HepG2 (cell line): ENCODE results near the gene TMEM45A.

ENCODE experiments used
- CTCF ChIP-seq: sonication (generic); formaldehyde crosslinking; IDR thresholded peaks from 2 replicates; pipeline ENCODE4 v1.5.0; 2020; ENCODE audit warnings: mild to moderate bottlenecking, missing genetic modification reagents, moderate library complexity
- FOSL2 ChIP-seq: sonication (generic); formaldehyde crosslinking; IDR thresholded peaks from 2 replicates; pipeline ENCODE4 v1.4.0; 2020; ENCODE audit warnings: missing genetic modification reagents
- TCF7 ChIP-seq: sonication (generic); IDR thresholded peaks from 2 replicates; pipeline ENCODE4 v1.6.1; 2016; ENCODE audit warnings: antibody characterized with exemption, low read depth
- ZEB1 ChIP-seq: IDR thresholded peaks from 2 replicates; pipeline ENCODE4 v1.6.1; 2012; ENCODE audit warnings: mild to moderate bottlenecking, low read depth, inconsistent platforms; ENCODE audit not compliant: insufficient replicate concordance
- ZNF431 ChIP-seq: sonication (generic); formaldehyde crosslinking; IDR thresholded peaks from 2 replicates; pipeline ENCODE4 v1.9.0; 2022; ENCODE audit warnings: missing genetic modification reagents, low read depth, mild to moderate bottlenecking, borderline replicate concordance

GRCh38 chr3:100455841-100456550 lies 36.4 kb upstream of the TMEM45A start:
- TF ChIP-seq ZNF431 (CRISPR knock-in tag) (no peak), FOSL2 (CRISPR knock-in tag) (no peak), TCF7 (no peak), CTCF (CRISPR knock-in tag) (no peak), ZEB1 (no peak)
